ENCODE data around the gene TASP1.

- TF ChIP-seq POLR2A (IDR thresholded peaks at IDR 0.05; ENCODE audit: low read length) (no peak), GATA1 (IDR thresholded peaks at IDR 0.05; ENCODE audit: low read depth, low read length) (no peak)
Measured at GRCh38 chr20:13453367-13453766, 185.4 kb downstream of the TASP1 start.

Measured in erythroblast (primary cell).